AG04449 (cell line): ENCODE data around the gene XYLT2.
"Not testable (repeated sequence)": the region's sequence is repeated elsewhere in the genome, so short reads cannot be mapped to it uniquely, and the experiment has no call there.

ENCODE experiments used
- CTCF ChIA-PET: fragments of 350-600 bp; formaldehyde crosslinking; extraction: SDS; loops from one replicate; lab custom pipeline; 2021; ENCODE audit warnings: antibody characterized with exemption; lab: Yijun Ruan, JAX
- POLR2A ChIA-PET: fragments of 400-600, 350-600 bp; formaldehyde crosslinking; extraction: SDS; loops from one replicate; lab custom pipeline; 2020; ENCODE audit warnings: antibody characterized with exemption, inconsistent platforms; lab: Yijun Ruan, JAX
- DNase-seq: peaks from one replicate; pipeline ENCODE4 v3.0.0-alpha.2; 2010; ENCODE audit warnings: low read depth, low spot score
- H3K4me3 ChIP-seq: 2 replicates; pipeline ENCODE4 v1.5.1; 2011; ENCODE audit warnings: low read depth, mild to moderate bottlenecking, control low read depth, low read length
- CTCF ChIP-seq: IDR thresholded peaks from one replicate; pipeline ENCODE4 v1.5.1; 2011; ENCODE audit warnings: mild to moderate bottlenecking, moderate library complexity, low read length, control low read depth, inconsistent platforms; ENCODE audit not compliant: insufficient read depth; ENCODE audit errors: missing control alignments

Gene XYLT2

GRCh38 chr17:50397919-50398285 is 52.0 kb downstream of the XYLT2 start:
- no peak for TF ChIP-seq CTCF
- CTCF ChIA-PET, result interaction anchor here (1.0 to 6.9 kb wide), 25 partner anchors 13 to 259 kb away, joined by 3 to 139 read pairs (median 9); partner anchors contain the start of genes ACSF2, CACNA1G, CHAD and EME1
- POLR2A ChIA-PET, result interaction anchor here (0.8 to 1.7 kb wide), 3 partner anchors 9 to 114 kb away, joined by 3 to 9 read pairs (median 6); no protein-coding TSS in a partner anchor
- no peak overlapping the region for H3K4me3 ChIP-seq
- no peak for DNase-seq

GRCh38 chr17:50398672-50399071 is 52.7 kb downstream of the XYLT2 start:
- POLR2A ChIA-PET, H3K4me3 ChIP-seq, DNase-seq: not testable (repeated sequence)
- CTCF ChIA-PET, result interaction anchor here (0.6 to 6.9 kb wide), 13 partner anchors 13 to 260 kb away, joined by 3 to 139 read pairs (median 17); partner anchors contain the start of genes ACSF2, EME1, MRPL27 and RSAD1

- CTCF ChIA-PET, result interaction anchor here (1.1 to 6.9 kb wide), 5 partner anchors 12 to 79 kb away, joined by 3 to 139 read pairs (median 38); partner anchors contain the start of genes ACSF2 and RSAD1
- DNase-seq, POLR2A ChIA-PET: not testable (repeated sequence)
Measured at GRCh38 chr17:50399591-50399990, 53.7 kb downstream of the XYLT2 start.

GRCh38 chr17:50405351-50405750 is 59.4 kb downstream of the XYLT2 start:
- CTCF ChIA-PET, result interaction anchor here (1.1 to 12.8 kb wide), 2 partner anchors 8 to 16 kb away, joined by 3 to 102 read pairs; partner anchors contain the start of gene LRRC59
- POLR2A ChIA-PET, H3K4me3 ChIP-seq, DNase-seq: not testable (repeated sequence)

More at GRCh38 chr17:50399591-50399990, 53.7 kb downstream of the XYLT2 start:
- not testable (repeated sequence) for H3K4me3 ChIP-seq

GRCh38 chr17:50406578-50406977 is 60.7 kb downstream of the XYLT2 start:
- no peak for TF ChIP-seq CTCF

GRCh38 chr17:50407921-50408320 is 62.0 kb downstream of the XYLT2 start:
- no peak for DNase-seq
- no peak for TF ChIP-seq CTCF
- ChIA-PET POLR2A (no interaction called here), CTCF (interaction anchor here (12.8 kb wide), 1 partner anchor 11 kb away, joined by 102 read pairs; the partner anchor contains the start of gene LRRC59)
- no peak overlapping the region for H3K4me3 ChIP-seq

More at GRCh38 chr17:50406578-50406977, 60.7 kb downstream of the XYLT2 start:
- no peak for DNase-seq
- H3K4me3 ChIP-seq, result no peak overlapping the region
- POLR2A ChIA-PET, result no interaction called here
- CTCF ChIA-PET, result interaction anchor here (12.8 kb wide), 1 partner anchor 9 kb away, joined by 102 read pairs; the partner anchor contains the start of gene LRRC59
